MM.1S (cell line): ENCODE results near the gene TMC4.

Source experiments
- EZH2phosphoT487 ChIP-seq: fragments of 300-600 bp; sonication (generic); IDR thresholded peaks from 2 replicates; pipeline ENCODE4 v1.6.1; 2018; ENCODE audit warnings: antibody characterized with exemption, low read length
- TF ChIP-seq, protein P1 (sequence below): fragments of 300-600 bp; sonication (generic); IDR thresholded peaks from 2 replicates; pipeline ENCODE4 v1.5.1; 2016; ENCODE audit warnings: antibody characterized with exemption, low read length, mixed read lengths

DNA sequence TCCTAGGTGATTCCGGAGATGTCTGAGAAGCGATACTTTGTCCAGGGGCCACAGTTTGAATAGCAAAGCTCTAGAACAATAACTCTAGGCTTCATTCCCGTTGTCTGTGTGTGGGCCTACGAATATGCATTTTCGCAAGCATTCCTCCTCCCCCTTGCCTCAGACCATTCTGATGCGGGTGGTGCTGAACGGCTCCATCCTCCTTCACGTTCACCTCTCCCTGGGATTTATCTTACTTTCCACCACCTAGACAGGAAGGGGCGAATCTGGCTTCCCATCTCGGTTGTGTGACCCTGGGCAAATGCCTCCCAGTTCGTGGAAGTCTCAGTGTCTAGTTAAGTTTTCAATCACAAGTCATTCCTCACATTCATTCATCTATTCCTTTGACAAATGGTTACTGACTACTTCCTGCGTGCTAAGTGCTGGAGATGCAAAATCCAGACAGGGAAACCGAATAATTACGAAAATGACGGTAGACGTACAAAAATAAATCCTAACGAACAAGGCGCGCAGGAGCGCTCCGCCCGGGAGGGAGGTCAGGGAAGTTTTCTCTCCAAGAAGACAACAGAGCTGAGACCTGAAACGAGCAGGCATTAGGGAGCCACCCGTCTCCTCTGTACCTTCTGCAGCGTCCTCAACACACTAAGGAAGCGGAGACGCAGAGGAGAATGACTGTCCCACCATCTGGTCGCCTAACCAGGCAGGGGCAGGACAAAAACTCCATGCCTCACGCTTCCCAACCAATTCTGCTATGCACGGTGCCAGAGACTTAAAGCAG, 36.7 kb downstream of the TMC4 start:
- TF ChIP-seq, protein P1, sequence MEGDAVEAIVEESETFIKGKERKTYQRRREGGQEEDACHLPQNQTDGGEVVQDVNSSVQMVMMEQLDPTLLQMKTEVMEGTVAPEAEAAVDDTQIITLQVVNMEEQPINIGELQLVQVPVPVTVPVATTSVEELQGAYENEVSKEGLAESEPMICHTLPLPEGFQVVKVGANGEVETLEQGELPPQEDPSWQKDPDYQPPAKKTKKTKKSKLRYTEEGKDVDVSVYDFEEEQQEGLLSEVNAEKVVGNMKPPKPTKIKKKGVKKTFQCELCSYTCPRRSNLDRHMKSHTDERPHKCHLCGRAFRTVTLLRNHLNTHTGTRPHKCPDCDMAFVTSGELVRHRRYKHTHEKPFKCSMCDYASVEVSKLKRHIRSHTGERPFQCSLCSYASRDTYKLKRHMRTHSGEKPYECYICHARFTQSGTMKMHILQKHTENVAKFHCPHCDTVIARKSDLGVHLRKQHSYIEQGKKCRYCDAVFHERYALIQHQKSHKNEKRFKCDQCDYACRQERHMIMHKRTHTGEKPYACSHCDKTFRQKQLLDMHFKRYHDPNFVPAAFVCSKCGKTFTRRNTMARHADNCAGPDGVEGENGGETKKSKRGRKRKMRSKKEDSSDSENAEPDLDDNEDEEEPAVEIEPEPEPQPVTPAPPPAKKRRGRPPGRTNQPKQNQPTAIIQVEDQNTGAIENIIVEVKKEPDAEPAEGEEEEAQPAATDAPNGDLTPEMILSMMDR: no peak
- no peak for TF ChIP-seq EZH2phosphoT487
